CD14-positive monocyte (primary cell): ENCODE measurements around the gene AGK. TPM values are rescaled to one million over a fixed set of nuclear protein-coding genes. Genes with fewer than 3 reads are reported as not detected.

Experiments used
- DNase-seq, 3 donors: peaks; one replicate each; pipeline ENCODE4 v3.0.0-alpha.2; 2011 to 2022
- H2AFZ ChIP-seq: 2 replicates; pipeline ENCODE4 v1.6.0; 2012; ENCODE audit warnings: mild to moderate bottlenecking, low read depth, low read length, inconsistent platforms; ENCODE audit not compliant: insufficient read depth, poor library complexity, severe bottlenecking
- H3K27ac ChIP-seq, 2 donors: 1 replicate in 1 of 2; 2 replicates in 1 of 2; pipeline ENCODE4 v1.5.1; 2012 to 2013; ENCODE audit warnings: low read length in 2 of 2, control low read depth in 1 of 2, inconsistent platforms in 1 of 2, low read depth in 1 of 2, mild to moderate bottlenecking in 1 of 2
- H3K27me3 ChIP-seq, 2 donors: one replicate each; pipeline versions ENCODE4 v1.6.0 to v1.6.1; 2011 to 2013; ENCODE audit warnings: low read length in 2 of 2; ENCODE audit not compliant: control insufficient read depth in 2 of 2, insufficient read depth in 2 of 2
- H3K36me3 ChIP-seq, 2 donors: replicated peaks in 1 of 2; 1 replicate in 1 of 2; 2 replicates in 1 of 2; pipeline versions ENCODE4 v1.5.1 to v1.6.1; 2012 to 2013; ENCODE audit warnings: low read length in 2 of 2, control low read depth in 1 of 2, inconsistent platforms in 1 of 2, mild to moderate bottlenecking in 1 of 2; ENCODE audit not compliant: insufficient read depth in 2 of 2, control insufficient read depth in 1 of 2
- H3K4me1 ChIP-seq, 2 donors: 1 replicate in 1 of 2; 2 replicates in 1 of 2; pipeline versions ENCODE4 v1.5.1 to v1.6.1; 2012 to 2013; ENCODE audit warnings: low read length in 2 of 2, control low read depth in 1 of 2, inconsistent platforms in 1 of 2, mild to moderate bottlenecking in 1 of 2, moderate library complexity in 1 of 2; ENCODE audit not compliant: insufficient read depth in 2 of 2, control insufficient read depth in 1 of 2
- H3K4me2 ChIP-seq: replicated peaks from 2 replicates; pipeline ENCODE3; 2012; ENCODE audit warnings: low read length, moderate library complexity, mild to moderate bottlenecking; ENCODE audit not compliant: poor library complexity, severe bottlenecking; ENCODE audit errors: extremely low read depth
- H3K4me3 ChIP-seq, 3 experiments: fragments of 200-600 bp in 1 of 3; sonication (generic) in 1 of 3; replicated peaks in 1 of 3; 1 replicate in 2 of 3; 2 replicates in 1 of 3; pipeline ENCODE4 v1.5.1; 2011 to 2013; ENCODE audit warnings: low read length in 3 of 3, mild to moderate bottlenecking in 3 of 3, control low read depth in 2 of 3, low read depth in 2 of 3, inconsistent platforms in 1 of 3, moderate library complexity in 1 of 3
- H3K79me2 ChIP-seq: 2 replicates; pipeline ENCODE4 v1.6.0; 2012; ENCODE audit warnings: mild to moderate bottlenecking, control low read depth, inconsistent platforms, low read length, moderate library complexity; ENCODE audit not compliant: insufficient read depth
- H3K9ac ChIP-seq: 2 replicates; pipeline ENCODE4 v1.6.0; 2017; ENCODE audit warnings: low read length, mild to moderate bottlenecking; ENCODE audit not compliant: insufficient read depth, poor library complexity, severe bottlenecking
- H3K9me3 ChIP-seq, 2 donors: replicated peaks in 1 of 2; 1 replicate in 1 of 2; 2 replicates in 1 of 2; pipeline versions ENCODE4 v1.5.1 to v1.6.1; 2012 to 2013; ENCODE audit warnings: low read length in 2 of 2, control low read depth in 1 of 2; ENCODE audit not compliant: control insufficient read depth in 1 of 2, insufficient read depth in 1 of 2
- H4K20me1 ChIP-seq: 2 replicates; pipeline ENCODE4 v1.6.0; 2012; ENCODE audit warnings: mild to moderate bottlenecking, low read length, control low read depth, moderate library complexity; ENCODE audit not compliant: insufficient read depth
- H3K27ac Mint-ChIP-seq, 7 donors: one replicate each; pipeline ENCODE4 v1.8.0; 2020; ENCODE audit warnings: mild to moderate bottlenecking in 7 of 7, mixed read lengths in 7 of 7, moderate library complexity in 6 of 7, inconsistent platforms in 2 of 7
- H3K27me3 Mint-ChIP-seq, 3 donors: one replicate each; pipeline ENCODE4 v1.8.0; 2021 to 2022; ENCODE audit warnings: low read depth in 3 of 3, mild to moderate bottlenecking in 3 of 3, mixed read lengths in 3 of 3, moderate library complexity in 3 of 3, inconsistent platforms in 1 of 3
- H3K36me3 Mint-ChIP-seq, 2 donors: one replicate each; pipeline ENCODE4 v1.8.0; 2020; ENCODE audit warnings: mixed read lengths in 2 of 2, inconsistent platforms in 1 of 2, mild to moderate bottlenecking in 1 of 2
- H3K4me1 Mint-ChIP-seq: one replicate; pipeline ENCODE4 v1.8.0; 2020; ENCODE audit warnings: mild to moderate bottlenecking, mixed read lengths
- H3K4me3 Mint-ChIP-seq, 2 donors: one replicate each; pipeline ENCODE4 v1.8.0; 2020; ENCODE audit warnings: mild to moderate bottlenecking in 2 of 2, mixed read lengths in 2 of 2, moderate library complexity in 1 of 2
- H3K9me3 Mint-ChIP-seq, 7 donors: one replicate each; pipeline ENCODE4 v1.8.0; 2020 to 2022; ENCODE audit warnings: mixed read lengths in 7 of 7, mild to moderate bottlenecking in 6 of 7, moderate library complexity in 6 of 7, inconsistent platforms in 2 of 7
- CTCF ChIP-seq: fragments of 200-600 bp; IDR thresholded peaks from one replicate; pipeline ENCODE4 v1.8.0; 2022; ENCODE audit warnings: antibody characterized with exemption, mild to moderate bottlenecking
- WGBS: methylation state at CpG from one replicate; pipeline ENCODE4 v1.1.5; 2013; ENCODE audit warnings: missing lambda C conversion rate; ENCODE audit not compliant: insufficient coverage; 5-methylcytosine and 5-hydroxymethylcytosine counted together
- intact Hi-C, 2 donors: fragments of 100-400 bp; cut with micrococcal nuclease; formaldehyde crosslinking; loops; one replicate each; pipeline versions ENCODE4 v1.15.0 to v1.15.1; 2023
- polyA plus RNA-seq, 3 donors: library from polyadenylated mRNA; depleted of rRNA in 1 of 3; unstranded in 2 of 3; stranded (reverse) in 1 of 3; fragments of 300-500 nt in 2 of 3; fragments of >200 nt in 1 of 3; fragmentation: Illumina TruSeq in 2 of 3; gene quantifications; 1 replicate in 2 of 3; 2 replicates in 1 of 3; pipeline ENCODE4 v1.2.3, GENCODE V29; 2012 to 2021

Gene AGK
- polyA plus RNA-seq, 3 donors, result 10.0 to 11.0 (median 11.0) TPM

- Histone ChIP-seq H3K4me2 (no peak overlapping the region), H3K4me1 (no peaks in the 10 kb centered on the region), H3K9ac (no peak overlapping the region), H2AFZ (no peak overlapping the region), H4K20me1 (no peaks in the 10 kb centered on the region), H3K27me3 (no peaks in the 10 kb centered on the region), H3K36me3 (no peaks in the 10 kb centered on the region), H3K4me3 (no peak overlapping the region), H3K9me3 (peaks cover 0 to 10% of the 10 kb centered on the region in 2 donors), H3K79me2 (no peaks in the 10 kb centered on the region), H3K27ac (no peak overlapping the region)
- Mint-ChIP-seq H3K27me3 (no peaks in the 10 kb centered on the region), H3K4me1 (peaks cover 2% of the 10 kb centered on the region), H3K27ac (no peak overlapping the region), H3K9me3 (peaks cover 1 to 15% (median 8%) of the 10 kb centered on the region in 7 donors), H3K36me3 (peaks cover 23 to 33% of the 10 kb centered on the region in 2 donors), H3K4me3 (no peak overlapping the region)
- intact Hi-C loops, result no loop called here
- no peak for TF ChIP-seq CTCF
- WGBS, result 100% methylated on average over 3 of the region's 6 CpGs
- no peak for DNase-seq
Observed at GRCh38 chr7:141585592-141586510, 34.6 kb downstream of the AGK start.

- Histone ChIP-seq H3K79me2 (no peaks in the 10 kb centered on the region), H3K9me3 (peaks cover 0 to 7% of the 10 kb centered on the region in 2 donors), H3K4me3 (no peak overlapping the region), H3K4me1 (no peaks in the 10 kb centered on the region), H3K4me2 (no peak overlapping the region), H3K27ac (no peak overlapping the region), H2AFZ (no peak overlapping the region), H3K27me3 (no peaks in the 10 kb centered on the region), H4K20me1 (no peaks in the 10 kb centered on the region), H3K36me3 (no peaks in the 10 kb centered on the region), H3K9ac (no peak overlapping the region)
- Mint-ChIP-seq H3K4me1 (peaks cover 2% of the 10 kb centered on the region), H3K27ac (no peak overlapping the region), H3K27me3 (no peaks in the 10 kb centered on the region), H3K36me3 (peaks cover 23 to 33% of the 10 kb centered on the region in 2 donors), H3K9me3 (peaks cover 1 to 15% (median 8%) of the 10 kb centered on the region in 7 donors), H3K4me3 (no peak overlapping the region)
- 92% methylated on average over 4 of the region's 4 CpGs for whole genome bisulfite sequencing
- TF ChIP-seq CTCF, result no peak
- DNase-seq, result no peak
- intact Hi-C loops, result no loop called here
Observed at GRCh38 chr7:141586878-141587277, 35.7 kb downstream of the AGK start.
